Femur (tissue), 1 donor: ENCODE results near the gene SLC38A11.

Source experiments
- DNase-seq: peaks from one replicate; pipeline ENCODE4 v3.0.0-alpha.2; 2017

SLC38A11 gene

GRCh38 chr2:164969909-164970690, 14.8 kb upstream of the SLC38A11 start:
- no peak for DNase-seq

- no peak for DNase-seq
Measured at GRCh38 chr2:164967781-164968228, 12.5 kb upstream of the SLC38A11 start.

- no peak for DNase-seq
Measured at GRCh38 chr2:164967361-164967760, 12.0 kb upstream of the SLC38A11 start.

- DNase-seq: no peak
Measured at GRCh38 chr2:164964700-164965099, 9.4 kb upstream of the SLC38A11 start.

- DNase-seq: no peak
Measured at GRCh38 chr2:164960159-164960558, 4.8 kb upstream of the SLC38A11 start.

GRCh38 chr2:164954186-164954585, 1.1 kb downstream of the SLC38A11 start:
- DNase-seq: no peak

- no peak for DNase-seq
Measured at GRCh38 chr2:164953279-164953678, 2.0 kb downstream of the SLC38A11 start.

- DNase-seq: no peak
Measured at GRCh38 chr2:164952057-164952702, 3.1 kb downstream of the SLC38A11 start.

- DNase-seq: no peak
Measured at GRCh38 chr2:164948540-164948939, 6.8 kb downstream of the SLC38A11 start.

GRCh38 chr2:164947281-164947680, 8.0 kb downstream of the SLC38A11 start:
- no peak for DNase-seq

GRCh38 chr2:164943289-164943688, 12.0 kb downstream of the SLC38A11 start:
- no peak for DNase-seq

- DNase-seq: no peak
Measured at GRCh38 chr2:164937864-164938401, 17.4 kb downstream of the SLC38A11 start.

- DNase-seq: no peak
Measured at GRCh38 chr2:164935118-164936101, 19.9 kb downstream of the SLC38A11 start.

GRCh38 chr2:164934401-164935117, 20.8 kb downstream of the SLC38A11 start:
- DNase-seq: no peak

GRCh38 chr2:164933671-164934189, 21.6 kb downstream of the SLC38A11 start:
- DNase-seq: no peak

- no peak for DNase-seq
Measured at GRCh38 chr2:164932377-164932776, 22.9 kb downstream of the SLC38A11 start.

GRCh38 chr2:164928101-164928673, 27.1 kb downstream of the SLC38A11 start:
- DNase-seq: no peak

GRCh38 chr2:164922134-164922533, 33.2 kb downstream of the SLC38A11 start:
- DNase-seq: no peak

GRCh38 chr2:164920430-164920829, 34.9 kb downstream of the SLC38A11 start:
- no peak for DNase-seq

GRCh38 chr2:164917296-164917903, 37.9 kb downstream of the SLC38A11 start:
- DNase-seq: peak; percentile 52

- DNase-seq: no peak
Measured at GRCh38 chr2:164915566-164915965, 39.8 kb downstream of the SLC38A11 start.
